Breast epithelium (tissue), 3 donors: ENCODE measurements around the gene FARSB.

Experiments
- CTCF ChIP-seq, 3 donors: fragments of 450-650 bp; IDR thresholded peaks; one replicate each; pipeline ENCODE4 v1.5.1; 2016 to 2017; ENCODE audit warnings: antibody characterized with exemption in 3 of 3, mild to moderate bottlenecking in 3 of 3, moderate library complexity in 3 of 3
- POLR2A ChIP-seq: fragments of 450-650 bp; IDR thresholded peaks from one replicate; pipeline ENCODE4 v1.6.1; 2016; ENCODE audit warnings: antibody characterized with exemption, mild to moderate bottlenecking, moderate library complexity
- POLR2AphosphoS5 ChIP-seq, 3 donors: sonication (generic); formaldehyde crosslinking; IDR thresholded peaks; one replicate each; pipeline ENCODE4 v1.6.1; 2017; ENCODE audit warnings: antibody characterized with exemption in 3 of 3

- TF ChIP-seq CTCF (IDR thresholded peaks at IDR 0.05): no peak
- no peak for TF ChIP-seq POLR2A
- no peak for TF ChIP-seq POLR2AphosphoS5 (IDR thresholded peaks at IDR 0.05)
Observed at GRCh38 chr2:222701233-222701632, 45.3 kb upstream of the FARSB start.
